ENCODE results near the gene RHBDD3.

The RHBDD3 gene

DNA sequence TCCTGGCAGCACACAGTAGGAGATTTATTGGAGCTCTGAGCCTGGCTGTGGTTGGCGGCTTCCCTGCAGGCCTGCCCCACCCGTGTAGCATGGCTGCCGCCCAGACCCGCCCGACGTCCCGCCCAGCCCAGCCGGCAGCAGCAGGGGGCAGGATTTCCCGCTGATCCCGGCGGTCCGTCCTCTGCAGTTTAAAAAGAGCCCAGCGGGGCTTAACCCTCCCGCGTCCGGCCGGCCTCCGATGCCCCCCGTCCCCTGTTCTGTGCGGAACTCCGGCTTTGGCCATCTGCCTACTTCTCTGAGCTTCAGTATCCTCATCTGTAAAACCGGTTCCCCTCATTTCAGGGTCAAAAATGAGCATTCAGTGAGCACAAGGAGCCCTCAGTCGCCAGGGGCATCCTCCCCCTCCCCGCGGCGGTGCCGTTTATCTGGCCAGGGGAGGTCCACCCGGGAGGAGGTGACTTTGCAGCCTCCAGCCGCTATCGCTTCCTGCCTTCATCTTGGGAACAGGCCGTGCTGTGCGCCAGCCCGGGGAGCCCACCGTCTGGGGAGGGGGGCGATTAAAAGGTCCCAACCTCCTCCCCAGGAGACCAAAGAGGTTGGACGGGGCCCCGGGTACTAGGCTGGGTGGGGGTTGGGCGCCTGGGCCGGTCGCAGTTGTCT, 38.5 kb upstream of the RHBDD3 start, which contains the start of gene GAS2L1:
Gene GAS2L1, plus strand, starts transcription at position 476 of the 660 bp plus-strand sequence. CDS start 1,456 bp downstream, outside the sequence.
- DNase-seq = no peak

GRCh38 chr22:29305836-29306174, 38.0 kb upstream of the RHBDD3 start:
- no peak for DNase-seq

DNA sequence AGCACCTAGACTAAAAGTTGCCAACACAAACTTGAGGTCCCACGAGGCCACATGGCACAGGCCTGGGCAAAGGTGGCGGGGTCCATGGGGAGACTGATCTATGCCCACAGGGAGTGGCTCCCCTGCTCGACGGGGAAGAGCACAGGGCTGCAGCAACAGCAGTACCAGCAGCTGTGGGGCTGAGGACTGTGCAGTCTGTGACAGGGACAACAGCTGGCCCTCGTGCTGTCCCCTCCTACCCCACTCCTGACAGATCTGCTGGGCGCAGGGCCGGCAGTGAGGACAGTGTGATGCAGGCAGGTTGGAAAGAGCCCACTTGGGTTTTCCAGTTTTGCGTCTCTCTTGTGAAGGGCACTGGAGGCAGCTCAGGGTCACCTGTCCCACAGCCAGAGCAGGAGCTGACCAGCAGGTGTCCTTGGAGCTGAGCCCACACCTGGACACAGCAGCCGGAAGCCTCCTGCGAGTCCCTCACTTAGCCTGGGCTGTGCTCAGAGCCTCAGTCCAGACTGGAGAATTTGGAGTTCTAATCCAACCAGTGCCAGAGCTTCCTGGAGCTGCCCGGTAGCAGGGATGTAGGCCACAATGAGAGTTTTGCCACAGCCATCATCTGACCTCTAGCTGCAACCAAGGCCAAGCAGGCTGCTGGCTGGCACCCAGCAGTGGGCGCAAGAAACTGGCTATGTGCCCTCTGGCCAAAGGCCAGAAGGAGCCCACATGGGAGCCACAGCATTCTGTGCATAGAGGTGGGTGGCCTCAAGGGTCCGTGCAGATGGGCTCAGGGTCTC, 35.1 kb upstream of the RHBDD3 start:
- no peak for DNase-seq

- DNase-seq = no peak
Measured at GRCh38 chr22:29302402-29302680, 34.6 kb upstream of the RHBDD3 start.

- no peak for DNase-seq
Measured at GRCh38 chr22:29301716-29302401, 34.1 kb upstream of the RHBDD3 start.

- no peak for DNase-seq
Measured at GRCh38 chr22:29300807-29301601, 33.2 kb upstream of the RHBDD3 start.

- DNase-seq = no peak
Measured at GRCh38 chr22:29300467-29300806, 32.7 kb upstream of the RHBDD3 start.

GRCh38 chr22:29299136-29299900, 31.5 kb upstream of the RHBDD3 start:
- no peak for DNase-seq

DNA sequence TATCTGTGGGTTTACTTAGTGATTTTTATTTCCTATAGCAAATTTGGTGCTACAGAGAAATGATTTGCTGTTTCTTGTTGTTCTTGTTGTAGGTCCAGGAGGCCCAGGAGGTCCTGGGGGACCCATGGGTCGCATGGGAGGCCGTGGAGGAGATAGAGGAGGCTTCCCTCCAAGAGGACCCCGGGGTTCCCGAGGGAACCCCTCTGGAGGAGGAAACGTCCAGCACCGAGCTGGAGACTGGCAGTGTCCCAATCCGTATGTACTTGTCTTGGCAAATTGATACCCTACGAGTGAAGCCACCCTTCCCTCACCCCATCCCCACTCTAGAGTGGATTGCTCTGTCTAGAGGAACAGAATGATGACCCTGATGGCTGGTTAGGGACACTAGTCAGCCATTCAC, 30.9 kb upstream of the RHBDD3 start:
- no peak for DNase-seq

GRCh38 chr22:29292379-29292778, 24.6 kb upstream of the RHBDD3 start:
- DNase-seq = no peak

GRCh38 chr22:29291215-29291614, 23.4 kb upstream of the RHBDD3 start:
- DNase-seq = no peak

- DNase-seq = no peak
Measured at GRCh38 chr22:29290061-29290460, 22.3 kb upstream of the RHBDD3 start.

DNA sequence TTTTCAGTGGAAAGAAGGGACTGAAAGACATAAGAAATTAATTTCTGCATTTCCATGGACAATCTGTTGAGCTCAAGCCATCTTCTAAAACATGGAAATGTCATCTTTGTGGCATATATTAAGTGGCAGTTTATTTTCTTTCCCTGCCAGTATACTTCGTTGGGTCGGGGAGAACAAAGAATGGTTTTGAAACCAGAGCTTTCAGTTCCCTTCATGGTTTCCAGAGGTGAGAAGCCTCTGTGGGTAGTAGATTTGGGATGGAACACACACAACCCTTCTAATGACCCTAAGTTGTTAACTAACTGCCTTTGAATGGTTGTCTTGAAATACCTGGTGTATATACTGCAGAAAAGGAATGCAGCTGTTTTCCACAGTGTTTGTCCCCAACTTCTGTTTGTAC, 21.1 kb upstream of the RHBDD3 start:
- no peak for DNase-seq

- no peak for DNase-seq
Measured at GRCh38 chr22:29284196-29284595, 16.4 kb upstream of the RHBDD3 start.

- DNase-seq = no peak
Measured at GRCh38 chr22:29277927-29278326, 10.1 kb upstream of the RHBDD3 start.

GRCh38 chr22:29275819-29276565, 8.2 kb upstream of the RHBDD3 start:
- DNase-seq = no peak

DNA sequence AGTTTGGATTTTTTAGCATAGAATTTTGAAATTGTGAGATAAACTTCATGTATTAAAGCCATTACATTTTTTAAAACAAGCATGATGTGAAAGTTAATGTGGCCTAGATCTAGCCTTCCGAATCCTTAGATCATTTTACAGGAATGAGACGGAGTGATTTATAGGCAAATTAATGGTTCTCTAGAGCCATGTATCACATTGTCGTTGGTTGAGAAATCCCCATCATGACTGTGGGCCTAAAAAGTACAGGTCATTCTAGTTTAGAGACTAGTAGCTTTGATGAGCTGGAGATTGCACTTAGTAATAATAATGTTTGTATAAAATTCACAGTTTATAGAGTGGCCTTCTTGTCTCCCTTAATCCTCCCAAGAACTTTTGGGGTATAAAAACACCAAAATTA, 7.4 kb upstream of the RHBDD3 start:
- no peak for DNase-seq

GRCh38 chr22:29272624-29273023, 4.8 kb upstream of the RHBDD3 start:
- no peak for DNase-seq

DNA sequence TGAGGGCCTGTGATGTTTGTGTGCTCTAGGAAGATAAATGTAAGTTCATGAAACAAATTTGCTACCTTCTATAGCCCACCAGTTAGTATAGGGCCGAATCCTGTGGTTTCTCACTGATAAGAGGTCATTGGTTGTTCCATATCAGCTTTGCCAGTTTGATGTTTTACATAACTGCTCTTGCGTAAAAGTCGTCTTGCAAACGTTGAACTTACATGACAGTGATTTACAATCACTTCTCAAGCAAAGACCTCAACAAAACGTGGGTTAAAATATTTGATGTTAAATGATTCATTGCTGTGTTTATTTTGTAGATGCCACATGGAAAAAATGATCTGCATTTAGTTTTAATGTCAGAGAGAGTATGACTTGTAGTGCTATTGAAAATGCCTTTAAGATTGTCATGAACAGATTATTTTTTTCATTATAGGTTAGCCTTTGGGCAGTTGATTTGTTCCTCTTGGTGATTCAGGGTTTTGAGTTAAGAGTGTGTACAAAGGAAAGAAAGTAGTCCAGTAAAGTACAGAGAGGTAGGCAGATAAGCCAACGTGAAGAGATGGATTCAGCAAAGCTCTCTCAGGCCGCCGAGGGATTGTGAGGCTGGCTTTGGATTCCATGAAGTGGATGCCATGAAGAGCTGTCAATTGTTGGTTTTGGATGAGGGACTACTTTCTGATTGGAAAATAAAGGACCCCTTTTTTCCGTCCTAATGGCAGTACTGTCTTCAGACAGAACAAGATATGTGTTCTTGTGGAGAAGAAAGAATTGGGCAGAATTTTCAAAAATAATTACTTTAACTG, 2.9 kb upstream of the RHBDD3 start:
- no peak for DNase-seq

GRCh38 chr22:29269731-29270474, 2.1 kb upstream of the RHBDD3 start:
- no peak for DNase-seq

Measured in activated CD4-positive, alpha-beta T cell treated with anti-CD3 and anti-CD28 coated beads, Interleukin-2, amount 50 U/mL, for 4 hours (primary cell).